Right lobe of liver (tissue), 6 donors: ENCODE measurements around the gene CGB8. TPM values are rescaled to one million over a fixed set of nuclear protein-coding genes. Genes with fewer than 3 reads are reported as not detected.

Experiments used
- ATAC-seq, 4 donors: fragments of 200-7000 bp; cut with Tn5 transposase; one replicate each; pipeline ENCODE4 v1.9.1; 2020; ENCODE audit warnings: mild to moderate bottlenecking in 4 of 4, moderate library complexity in 4 of 4
- DNase-seq, 3 donors: peaks; one replicate each; pipeline ENCODE4 v3.0.0-alpha.2; 2020
- H3K27ac ChIP-seq, 3 donors: fragments of 200-600 bp; one replicate each; pipeline ENCODE4 v1.8.0; 2022
- H3K27me3 ChIP-seq, 2 donors: fragments of 200-600 bp; one replicate each; pipeline ENCODE4 v1.8.0; 2022
- H3K36me3 ChIP-seq, 4 donors: fragments of 200-600 bp; sonication (generic) in 1 of 4; one replicate each; pipeline versions ENCODE4 v1.5.1 to v1.8.0; 2017 to 2022; ENCODE audit warnings: control low read depth in 1 of 4
- H3K4me1 ChIP-seq, 4 donors: fragments of 200-600 bp; sonication (generic) in 1 of 4; one replicate each; pipeline versions ENCODE4 v1.5.1 to v1.8.0; 2017 to 2022; ENCODE audit warnings: control low read depth in 1 of 4
- H3K4me3 ChIP-seq, 3 donors: fragments of 200-600 bp; one replicate each; pipeline ENCODE4 v1.8.0; 2022
- H3K9me3 ChIP-seq, 4 donors: fragments of 200-600 bp; sonication (generic) in 1 of 4; one replicate each; pipeline versions ENCODE4 v1.5.1 to v1.8.0; 2017 to 2022; ENCODE audit warnings: control low read depth in 1 of 4
- POLR2A ChIP-seq: fragments of 450-650 bp; IDR thresholded peaks from one replicate; pipeline ENCODE4 v1.6.1; 2017; ENCODE audit warnings: antibody characterized with exemption, mild to moderate bottlenecking
- WGBS: methylation state at CpG from one replicate; pipeline ENCODE4 v1.1.6; 2018; ENCODE audit warnings: low coverage, low lambda C conversion rate; ENCODE audit not compliant: insufficient coverage; ENCODE audit errors: missing lambda C conversion rate; 5-methylcytosine and 5-hydroxymethylcytosine counted together
- intact Hi-C, 2 donors: fragments of 100-400 bp; cut with DNase I; formaldehyde crosslinking; loops; one replicate each; pipeline versions ENCODE4 v1.11.2 to v1.14.1; 2022
- total RNA-seq, 6 experiments: library from RNA; depleted of rRNA in 2 of 6; stranded (reverse); fragments of >200 nt in 2 of 6; fragmentation: NEBNext Ultra II Directional in 3 of 6; extraction: Animal tissue kit (Norgen Biotek cat#: 25700) in 3 of 6; gene quantifications; one replicate each; pipeline versions ENCODE4 v1.1.0 to v1.2.4, GENCODE V29; 2016 to 2023
- TF ChIP-seq, protein P1 (sequence below), 4 donors: fragments of 200-600 bp in 3 of 4; fragments of 450-650 bp in 1 of 4; IDR thresholded peaks; one replicate each; pipeline versions ENCODE4 v1.5.1 to v1.8.0; 2016 to 2022; ENCODE audit warnings: antibody characterized with exemption in 4 of 4, mild to moderate bottlenecking in 2 of 4
- donor health status: DM: no; HTN: yes; CAD: no.
- donor health status: DM: no; HTN: no; CAD: no.
- donor health status: DM: no; HTN: no; CAD: no.
- donor health status: DM: no; HTN: yes; CAD: no.
- donor health status: DM: no; HTN: yes; CAD: no.

The CGB8 gene
- total RNA-seq, 6 experiments from 2014 or later: not detected

DNA sequence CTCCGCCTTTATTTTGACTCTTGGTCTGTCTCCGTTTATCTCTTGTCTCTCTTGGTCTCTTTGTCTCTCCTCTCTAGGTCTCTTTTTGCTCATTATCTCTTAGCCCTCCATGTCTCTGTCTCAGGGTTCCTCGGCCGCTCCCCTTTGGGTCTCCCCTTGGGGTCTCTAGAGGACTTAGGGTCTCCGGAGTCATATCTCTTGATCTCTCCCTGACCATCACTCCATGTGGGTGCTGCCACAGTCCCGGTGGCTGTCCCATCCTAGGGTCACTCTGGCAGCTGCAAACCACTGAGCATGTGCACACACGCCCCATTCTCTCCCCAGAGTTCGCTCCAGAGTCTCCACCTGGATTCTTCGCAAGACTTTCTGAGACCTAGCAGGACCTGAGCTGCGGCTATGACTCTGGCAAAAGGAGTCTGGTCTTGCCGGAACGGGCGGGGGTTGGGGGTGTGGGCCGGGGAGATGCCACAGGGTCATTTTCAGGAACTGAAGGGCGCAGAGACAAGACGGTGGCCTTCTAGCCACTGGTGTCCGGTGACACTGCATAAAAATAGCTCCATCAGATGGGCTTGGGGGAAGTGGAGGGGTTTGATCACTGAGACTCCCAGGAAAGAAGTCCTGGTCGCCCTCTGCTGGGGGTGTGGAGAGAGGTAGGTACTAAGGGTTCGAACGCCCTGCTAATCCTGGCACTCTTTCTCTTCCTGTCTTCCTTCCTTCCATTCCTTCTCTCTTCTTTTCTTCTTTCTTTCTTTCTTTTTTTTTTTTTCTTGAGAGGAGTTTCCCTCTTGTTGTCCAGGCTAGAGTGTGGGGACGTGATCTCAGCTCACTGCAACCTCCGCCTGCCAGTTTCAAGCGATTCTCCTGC, 24.8 kb upstream of the CGB8 start:
- DNase-seq (no peak), ATAC-seq (peak in 3 of 4 donors; percentile 27 to 57 (median 29))
- no peak overlapping the region for H3K27ac ChIP-seq
- WGBS: 45% methylated on average over 19 of the region's 23 CpGs
- no peaks in the 10 kb centered on the region for H3K36me3 ChIP-seq
- H3K4me3 ChIP-seq: no peak overlapping the region
- intact Hi-C loops: no loop called here
- peaks cover 0 to 3% (median 0%) of the 10 kb centered on the region in 4 donors for H3K4me1 ChIP-seq
- TF ChIP-seq, protein P1, sequence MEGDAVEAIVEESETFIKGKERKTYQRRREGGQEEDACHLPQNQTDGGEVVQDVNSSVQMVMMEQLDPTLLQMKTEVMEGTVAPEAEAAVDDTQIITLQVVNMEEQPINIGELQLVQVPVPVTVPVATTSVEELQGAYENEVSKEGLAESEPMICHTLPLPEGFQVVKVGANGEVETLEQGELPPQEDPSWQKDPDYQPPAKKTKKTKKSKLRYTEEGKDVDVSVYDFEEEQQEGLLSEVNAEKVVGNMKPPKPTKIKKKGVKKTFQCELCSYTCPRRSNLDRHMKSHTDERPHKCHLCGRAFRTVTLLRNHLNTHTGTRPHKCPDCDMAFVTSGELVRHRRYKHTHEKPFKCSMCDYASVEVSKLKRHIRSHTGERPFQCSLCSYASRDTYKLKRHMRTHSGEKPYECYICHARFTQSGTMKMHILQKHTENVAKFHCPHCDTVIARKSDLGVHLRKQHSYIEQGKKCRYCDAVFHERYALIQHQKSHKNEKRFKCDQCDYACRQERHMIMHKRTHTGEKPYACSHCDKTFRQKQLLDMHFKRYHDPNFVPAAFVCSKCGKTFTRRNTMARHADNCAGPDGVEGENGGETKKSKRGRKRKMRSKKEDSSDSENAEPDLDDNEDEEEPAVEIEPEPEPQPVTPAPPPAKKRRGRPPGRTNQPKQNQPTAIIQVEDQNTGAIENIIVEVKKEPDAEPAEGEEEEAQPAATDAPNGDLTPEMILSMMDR (IDR thresholded peaks at IDR 0.05): peak in 2 of 4 donors; percentile 11 to 26
- TF ChIP-seq POLR2A: no peak
- H3K9me3 ChIP-seq: no peaks in the 10 kb centered on the region
- peaks cover 0 to 9% of the 10 kb centered on the region in 2 donors for H3K27me3 ChIP-seq

DNA sequence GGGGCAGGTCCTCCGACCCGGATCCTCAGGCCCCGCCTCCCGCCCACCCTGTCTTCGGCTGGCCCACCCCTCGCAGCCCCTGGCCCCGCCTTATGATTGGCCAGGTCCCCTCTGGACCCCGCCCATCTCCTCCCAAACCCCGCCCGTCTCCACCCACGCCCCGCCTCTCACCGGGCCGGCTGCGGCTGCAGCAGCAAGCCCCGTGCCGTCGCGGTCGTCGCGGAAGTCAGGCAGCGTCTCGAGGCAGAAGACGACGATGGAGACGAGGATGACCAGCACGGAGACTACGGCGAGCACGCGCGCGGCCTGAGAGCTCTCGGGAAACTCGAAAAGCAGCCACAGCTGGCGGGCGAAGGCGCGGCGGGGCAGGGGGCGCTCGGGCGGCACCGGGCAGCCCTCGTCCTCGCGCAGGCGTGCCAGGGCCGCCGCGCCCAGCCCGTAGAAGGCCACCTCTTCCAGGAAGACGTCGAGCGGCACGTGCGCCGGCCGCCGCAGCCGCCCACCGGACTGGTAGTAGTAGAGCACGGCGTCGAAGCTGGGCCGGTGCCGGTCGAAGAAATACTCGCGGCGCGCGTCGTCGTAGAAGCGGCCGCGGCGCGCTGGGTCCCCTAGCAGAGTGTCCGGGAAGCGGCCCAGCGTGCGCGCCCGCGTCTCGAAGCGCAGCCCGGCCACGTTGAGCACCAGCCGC, 23.1 kb upstream of the CGB8 start:
- WGBS: 5% methylated on average over 23 of the region's 93 CpGs

DNA sequence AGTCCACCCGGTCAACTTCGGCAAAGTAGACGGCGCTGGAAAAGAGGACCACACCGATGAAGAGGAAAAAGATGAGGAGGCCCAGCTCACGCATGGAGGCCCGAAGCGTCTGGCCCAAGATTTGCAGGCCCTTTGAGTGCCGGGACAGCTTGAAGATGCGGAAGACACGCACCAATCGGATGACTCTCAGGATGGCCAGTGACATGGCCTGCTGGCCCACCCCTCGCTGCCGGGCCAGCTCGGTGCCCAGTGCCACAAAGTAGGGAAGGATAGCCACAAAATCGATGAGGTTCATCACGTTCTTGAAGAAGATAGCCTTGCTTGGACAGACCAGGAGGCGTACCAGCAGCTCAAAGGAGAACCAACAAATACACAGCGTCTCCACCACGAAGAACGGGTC, 21.5 kb upstream of the CGB8 start:
- WGBS: 86% methylated on average over 11 of the region's 21 CpGs
- Histone ChIP-seq H3K27me3 (peaks cover 0 to 9% of the 10 kb centered on the region in 2 donors), H3K9me3 (no peaks in the 10 kb centered on the region), H3K27ac (no peak overlapping the region), H3K4me1 (peaks cover 0 to 3% (median 0%) of the 10 kb centered on the region in 4 donors), H3K36me3 (no peaks in the 10 kb centered on the region), H3K4me3 (no peak overlapping the region)
- no peak for ATAC-seq
- intact Hi-C loops: no loop called here
- TF ChIP-seq, protein P1 (IDR thresholded peaks at IDR 0.05): no peak
- TF ChIP-seq POLR2A: no peak
- no peak for DNase-seq

More for the DNA sequence above, 23.1 kb upstream of the CGB8 start:
- no peak for DNase-seq
- ATAC-seq: no peak
- Histone ChIP-seq H3K27ac (no peak overlapping the region), H3K27me3 (peaks cover 0 to 9% of the 10 kb centered on the region in 2 donors), H3K4me3 (no peak overlapping the region), H3K36me3 (no peaks in the 10 kb centered on the region), H3K9me3 (no peaks in the 10 kb centered on the region), H3K4me1 (peaks cover 0 to 3% (median 0%) of the 10 kb centered on the region in 4 donors)
- TF ChIP-seq, protein P1 (IDR thresholded peaks at IDR 0.05): no peak
- no peak for TF ChIP-seq POLR2A
- intact Hi-C loops: no loop called here

DNA sequence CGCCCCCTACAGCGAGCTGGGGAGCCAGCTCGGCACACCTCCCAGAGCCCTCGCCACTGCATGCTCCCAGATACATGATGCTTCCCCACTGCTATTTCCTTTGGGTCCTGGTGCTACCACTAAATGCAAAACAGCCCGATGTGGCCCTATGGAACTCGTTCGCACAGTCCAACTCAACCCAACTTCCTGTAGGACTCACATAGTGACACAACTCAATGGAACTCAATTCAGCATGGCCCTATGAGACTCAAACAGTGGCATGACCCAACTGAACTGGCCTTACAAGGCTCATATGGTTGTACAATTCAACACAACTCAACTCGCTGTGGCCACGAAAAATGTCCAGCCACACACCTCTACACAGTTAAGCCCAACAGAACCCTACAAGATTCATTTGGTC, 20.1 kb upstream of the CGB8 start:
- no peak for ATAC-seq
- Histone ChIP-seq H3K27me3 (peaks cover 0 to 9% of the 10 kb centered on the region in 2 donors), H3K27ac (no peak overlapping the region), H3K9me3 (no peaks in the 10 kb centered on the region), H3K36me3 (no peaks in the 10 kb centered on the region), H3K4me3 (no peak overlapping the region), H3K4me1 (no peaks in the 10 kb centered on the region)
- TF ChIP-seq, protein P1 (IDR thresholded peaks at IDR 0.05): no peak
- no peak for TF ChIP-seq POLR2A
- WGBS: 88% methylated on average over 3 of the region's 9 CpGs
- intact Hi-C loops: no loop called here
- DNase-seq: no peak
